GM23338 (cell line): Measurements from ENCODE around the gene PGF. TPM values are rescaled to one million over a fixed set of nuclear protein-coding genes. Genes with fewer than 3 reads are reported as not detected.

Experiments used
- ATAC-seq: fragments of 200-7000 bp; cut with Tn5 transposase; 3 replicates; pipeline ENCODE4 v1.9.1; 2020
- DNase-seq: peaks from one replicate; pipeline ENCODE4 v3.0.0-alpha.2; 2015; ENCODE audit warnings: low spot score
- H2AFZ ChIP-seq: fragments of 200-600 bp; sonication (generic); 2 replicates; pipeline ENCODE4 v1.8.0; 2016; ENCODE audit warnings: antibody characterized with exemption, mild to moderate bottlenecking, moderate library complexity
- H3F3A ChIP-seq: fragments of 200-600 bp; sonication (generic); replicated peaks from 2 replicates; pipeline ENCODE4 v1.8.0; 2017; ENCODE audit warnings: antibody characterized with exemption, mixed run types, low read depth
- H3K27ac ChIP-seq: fragments of 200-600 bp; sonication (generic); 2 replicates; pipeline ENCODE4 v1.6.1; 2016; ENCODE audit warnings: low read depth
- H3K27me3 ChIP-seq: fragments of 200-600 bp; sonication (generic); 2 replicates; pipeline ENCODE4 v1.8.0; 2016; ENCODE audit warnings: mild to moderate bottlenecking, mixed run types, moderate library complexity; ENCODE audit not compliant: insufficient read depth
- H3K36me3 ChIP-seq: fragments of 200-600 bp; sonication (generic); 2 replicates; pipeline ENCODE4 v1.8.0; 2016; ENCODE audit warnings: mild to moderate bottlenecking; ENCODE audit not compliant: insufficient read depth
- H3K4me1 ChIP-seq: fragments of 200-600 bp; sonication (generic); 2 replicates; pipeline ENCODE4 v1.8.0; 2016; ENCODE audit warnings: mild to moderate bottlenecking, moderate library complexity; ENCODE audit not compliant: insufficient read depth
- H3K4me2 ChIP-seq: fragments of 200-600 bp; sonication (generic); 2 replicates; pipeline ENCODE4 v1.7.1; 2017; ENCODE audit warnings: mixed run types
- H3K4me3 ChIP-seq: fragments of 200-600 bp; sonication (generic); 2 replicates; pipeline ENCODE4 v1.6.1; 2016; ENCODE audit warnings: mixed run types
- H3K79me2 ChIP-seq: fragments of 200-600 bp; sonication (generic); replicated peaks from 2 replicates; pipeline ENCODE4 v1.8.0; 2017; ENCODE audit warnings: mild to moderate bottlenecking; ENCODE audit not compliant: insufficient read depth
- H3K9me2 ChIP-seq: fragments of 200-600 bp; sonication (generic); 2 replicates; pipeline ENCODE4 v1.8.0; 2017; ENCODE audit not compliant: insufficient read depth
- H4K20me1 ChIP-seq: fragments of 200-600 bp; sonication (generic); replicated peaks from 2 replicates; pipeline ENCODE4 v1.8.0; 2017; ENCODE audit warnings: mild to moderate bottlenecking; ENCODE audit not compliant: insufficient read depth
- H3K27ac Mint-ChIP-seq: 2 replicates; pipeline ENCODE4 v1.8.0; 2020; ENCODE audit warnings: inconsistent platforms, mild to moderate bottlenecking, moderate library complexity, mixed read lengths
- H3K27me3 Mint-ChIP-seq: 3 replicates; pipeline ENCODE4 v1.8.0; 2022; ENCODE audit warnings: low read depth, mild to moderate bottlenecking, moderate library complexity, mixed read lengths, inconsistent platforms; ENCODE audit not compliant: insufficient read depth, poor library complexity
- H3K36me3 Mint-ChIP-seq: 3 replicates; pipeline ENCODE4 v1.8.0; 2021; ENCODE audit warnings: low read depth, mild to moderate bottlenecking, inconsistent platforms, moderate library complexity, mixed read lengths
- H3K4me1 Mint-ChIP-seq: 3 replicates; pipeline ENCODE4 v1.8.0; 2020; ENCODE audit warnings: mild to moderate bottlenecking, inconsistent platforms, mixed read lengths
- H3K4me3 Mint-ChIP-seq: 3 replicates; pipeline ENCODE4 v1.8.0; 2021; ENCODE audit warnings: moderate library complexity, mild to moderate bottlenecking, inconsistent platforms, mixed read lengths
- H3K9me3 Mint-ChIP-seq: 3 replicates; pipeline ENCODE4 v1.8.0; 2020; ENCODE audit warnings: moderate library complexity, mild to moderate bottlenecking, inconsistent platforms, mixed read lengths
- CREB1 ChIP-seq: fragments of 250-450 bp; sonication (Bioruptor Pico); IDR thresholded peaks from 2 replicates; pipeline ENCODE4 v1.5.0; 2020; ENCODE audit warnings: low read depth, mild to moderate bottlenecking, moderate library complexity
- ETS1 ChIP-seq: IDR thresholded peaks from 2 replicates; pipeline ENCODE4 v1.6.1; 2016; ENCODE audit warnings: antibody characterized with exemption
- EZH2 ChIP-seq: fragments of 200-600 bp; sonication (generic); IDR thresholded peaks from one replicate; pipeline ENCODE4 v1.8.0; 2017; ENCODE audit warnings: antibody characterized with exemption, mild to moderate bottlenecking, low read depth; ENCODE audit not compliant: unreplicated experiment
- EZH2phosphoT487 ChIP-seq: fragments of 200-600 bp; sonication (generic); IDR thresholded peaks from one replicate; pipeline ENCODE4 v1.8.1; 2018; ENCODE audit warnings: antibody characterized with exemption; ENCODE audit not compliant: unreplicated experiment
- JUNB ChIP-seq: IDR thresholded peaks from one replicate; pipeline ENCODE4 v1.6.1; 2016; ENCODE audit warnings: antibody characterized with exemption; ENCODE audit not compliant: unreplicated experiment
- NANOG ChIP-seq: IDR thresholded peaks from 2 replicates; pipeline ENCODE4 v1.6.1; 2016; ENCODE audit warnings: antibody characterized with exemption, borderline replicate concordance
- ZNF114 ChIP-seq: fragments of 250-450 bp; sonication (Bioruptor Pico); IDR thresholded peaks from 2 replicates; pipeline ENCODE4 v1.5.0; 2020; ENCODE audit warnings: mild to moderate bottlenecking, moderate library complexity
- ZNF331 ChIP-seq: fragments of 250-450 bp; sonication (Bioruptor Pico); IDR thresholded peaks from 2 replicates; pipeline ENCODE4 v1.5.0; 2020; ENCODE audit warnings: low read depth, mild to moderate bottlenecking, moderate library complexity
- polyA plus RNA-seq: library from polyadenylated mRNA; unstranded; fragments of >200 nt; fragmentation: Nextera tagmentation; extraction: Ambion mirVana; gene quantifications from 2 replicates; pipeline ENCODE4 v1.2.1, GENCODE V29; 2016
- total RNA-seq: library from RNA; depleted of rRNA; stranded (reverse); fragments of >200 nt; shearing (Covaris generic); gene quantifications from 2 replicates; pipeline ENCODE4 v1.2.3, GENCODE V29; 2014
- TF ChIP-seq, protein P1 (sequence below): fragments of 250-450 bp; sonication (Bioruptor Pico); IDR thresholded peaks from 2 replicates; pipeline ENCODE4 v1.5.0; 2020; ENCODE audit warnings: mild to moderate bottlenecking, moderate library complexity
- TF ChIP-seq, protein P2 (sequence below), 2 experiments: fragments of 200-600 bp in 1 of 2; sonication (generic) in 1 of 2; conservative IDR thresholded peaks; 2 replicates each; pipeline versions ENCODE4 v1.5.1 to v1.6.1; 2016 to 2017; ENCODE audit warnings: antibody characterized with exemption in 2 of 2, low read depth in 2 of 2, mild to moderate bottlenecking in 2 of 2, moderate library complexity in 1 of 2

The PGF gene
- total and polyA plus RNA-seq, 2 experiments from 2014 or later: 2.9 to 6.3 TPM

GRCh38 chr14:74953686-74954085 lies 1.7 kb downstream of the PGF start:
- DNase-seq (no peak), ATAC-seq (no peak)
- Histone ChIP-seq H3K27ac (no peak overlapping the region), H3K27me3 (peaks cover 12% of the 10 kb centered on the region; the same call in 1 of the 2 replicates), H3F3A (no peaks in the 10 kb centered on the region; the same call in 1 of the 2 replicates), H2AFZ (no peak overlapping the region), H3K4me2 (no peak overlapping the region), H3K36me3 (no peaks in the 10 kb centered on the region), H4K20me1 (no peaks in the 10 kb centered on the region), H3K9me2 (no peaks in the 10 kb centered on the region), H3K4me1 (peaks cover 8% of the 10 kb centered on the region), H3K4me3 (no peak overlapping the region), H3K79me2 (no peaks in the 10 kb centered on the region)
- Mint-ChIP-seq H3K4me3 (no peak overlapping the region), H3K36me3 (no peaks in the 10 kb centered on the region; the same call in 2 of the 3 replicates), H3K27me3 (peaks cover 10% of the 10 kb centered on the region), H3K9me3 (no peaks in the 10 kb centered on the region), H3K27ac (no peak overlapping the region), H3K4me1 (peaks cover 13% of the 10 kb centered on the region; the same call in 2 of the 3 replicates)
- no peak for TF ChIP-seq CREB1 (CRISPR knock-in tag)

DNA sequence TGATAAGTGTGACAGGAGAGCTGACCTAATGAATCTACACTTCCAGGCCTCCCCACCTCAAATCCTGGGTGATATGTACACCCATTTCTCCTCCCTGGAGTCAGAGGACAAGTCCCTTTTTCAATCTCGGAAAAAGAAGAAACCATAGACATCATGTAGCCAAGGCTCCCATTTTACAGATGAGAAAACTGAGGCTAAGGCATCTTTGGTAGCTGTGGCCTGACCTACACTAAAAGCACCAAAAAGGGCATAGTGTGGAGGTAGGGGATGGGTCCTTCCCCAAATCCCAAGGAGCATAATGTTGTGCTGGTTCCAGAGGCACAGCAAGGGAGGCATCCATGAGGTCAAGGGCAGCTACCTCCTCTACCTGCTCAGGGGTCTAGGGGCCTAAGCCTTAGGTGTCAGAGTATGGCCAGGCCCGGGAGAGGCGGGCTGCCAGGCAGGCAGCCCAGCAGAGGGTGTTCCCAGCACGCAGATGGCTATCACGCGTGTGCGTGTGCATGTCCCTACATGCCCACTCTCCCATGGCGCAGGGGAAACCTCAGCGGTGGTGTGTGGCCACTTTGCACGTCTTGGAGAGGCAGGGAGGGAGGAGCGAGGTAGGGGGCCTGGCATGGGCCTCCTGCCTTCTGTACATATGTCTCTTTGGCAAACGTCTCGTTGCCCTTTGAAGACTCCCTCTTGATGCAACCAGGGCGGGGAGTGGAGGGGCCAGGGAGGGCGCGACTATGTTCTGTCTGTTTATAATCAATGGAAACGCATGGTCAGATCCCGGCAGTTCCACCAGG lies 2.5 kb downstream of the PGF start:
- ATAC-seq (no peak), DNase-seq (no peak)
- peaks cover 8% of the 10 kb centered on the region for H3K4me1 ChIP-seq
- H3F3A ChIP-seq: no peaks in the 10 kb centered on the region; the same call in 1 of the 2 replicates
- Mint-ChIP-seq H3K36me3 (no peaks in the 10 kb centered on the region; the same call in 2 of the 3 replicates), H3K4me1 (peaks cover 13% of the 10 kb centered on the region; the same call in 2 of the 3 replicates), H3K9me3 (no peaks in the 10 kb centered on the region), H3K27me3 (peaks cover 13% of the 10 kb centered on the region), H3K4me3 (no peak overlapping the region), H3K27ac (no peak overlapping the region; the same call in 1 of the 2 replicates)
- H3K4me3 ChIP-seq: no peak overlapping the region
- no peaks in the 10 kb centered on the region for H3K9me2 ChIP-seq
- H4K20me1 ChIP-seq: no peaks in the 10 kb centered on the region
- H3K27me3 ChIP-seq: peaks cover 12% of the 10 kb centered on the region; the same call in 1 of the 2 replicates
- H3K36me3 ChIP-seq: no peaks in the 10 kb centered on the region
- H2AFZ ChIP-seq: no peak overlapping the region
- no peak overlapping the region for H3K4me2 ChIP-seq
- no peak overlapping the region for H3K27ac ChIP-seq
- no peaks in the 10 kb centered on the region for H3K79me2 ChIP-seq
- TF ChIP-seq CREB1 (CRISPR knock-in tag) (no peak), EZH2 (no peak), EZH2phosphoT487 (no peak), JUNB (no peak), ZNF114 (CRISPR knock-in tag) (no peak), NANOG (no peak), ETS1 (no peak), ZNF331 (CRISPR knock-in tag) (no peak)
- TF ChIP-seq, protein P1, sequence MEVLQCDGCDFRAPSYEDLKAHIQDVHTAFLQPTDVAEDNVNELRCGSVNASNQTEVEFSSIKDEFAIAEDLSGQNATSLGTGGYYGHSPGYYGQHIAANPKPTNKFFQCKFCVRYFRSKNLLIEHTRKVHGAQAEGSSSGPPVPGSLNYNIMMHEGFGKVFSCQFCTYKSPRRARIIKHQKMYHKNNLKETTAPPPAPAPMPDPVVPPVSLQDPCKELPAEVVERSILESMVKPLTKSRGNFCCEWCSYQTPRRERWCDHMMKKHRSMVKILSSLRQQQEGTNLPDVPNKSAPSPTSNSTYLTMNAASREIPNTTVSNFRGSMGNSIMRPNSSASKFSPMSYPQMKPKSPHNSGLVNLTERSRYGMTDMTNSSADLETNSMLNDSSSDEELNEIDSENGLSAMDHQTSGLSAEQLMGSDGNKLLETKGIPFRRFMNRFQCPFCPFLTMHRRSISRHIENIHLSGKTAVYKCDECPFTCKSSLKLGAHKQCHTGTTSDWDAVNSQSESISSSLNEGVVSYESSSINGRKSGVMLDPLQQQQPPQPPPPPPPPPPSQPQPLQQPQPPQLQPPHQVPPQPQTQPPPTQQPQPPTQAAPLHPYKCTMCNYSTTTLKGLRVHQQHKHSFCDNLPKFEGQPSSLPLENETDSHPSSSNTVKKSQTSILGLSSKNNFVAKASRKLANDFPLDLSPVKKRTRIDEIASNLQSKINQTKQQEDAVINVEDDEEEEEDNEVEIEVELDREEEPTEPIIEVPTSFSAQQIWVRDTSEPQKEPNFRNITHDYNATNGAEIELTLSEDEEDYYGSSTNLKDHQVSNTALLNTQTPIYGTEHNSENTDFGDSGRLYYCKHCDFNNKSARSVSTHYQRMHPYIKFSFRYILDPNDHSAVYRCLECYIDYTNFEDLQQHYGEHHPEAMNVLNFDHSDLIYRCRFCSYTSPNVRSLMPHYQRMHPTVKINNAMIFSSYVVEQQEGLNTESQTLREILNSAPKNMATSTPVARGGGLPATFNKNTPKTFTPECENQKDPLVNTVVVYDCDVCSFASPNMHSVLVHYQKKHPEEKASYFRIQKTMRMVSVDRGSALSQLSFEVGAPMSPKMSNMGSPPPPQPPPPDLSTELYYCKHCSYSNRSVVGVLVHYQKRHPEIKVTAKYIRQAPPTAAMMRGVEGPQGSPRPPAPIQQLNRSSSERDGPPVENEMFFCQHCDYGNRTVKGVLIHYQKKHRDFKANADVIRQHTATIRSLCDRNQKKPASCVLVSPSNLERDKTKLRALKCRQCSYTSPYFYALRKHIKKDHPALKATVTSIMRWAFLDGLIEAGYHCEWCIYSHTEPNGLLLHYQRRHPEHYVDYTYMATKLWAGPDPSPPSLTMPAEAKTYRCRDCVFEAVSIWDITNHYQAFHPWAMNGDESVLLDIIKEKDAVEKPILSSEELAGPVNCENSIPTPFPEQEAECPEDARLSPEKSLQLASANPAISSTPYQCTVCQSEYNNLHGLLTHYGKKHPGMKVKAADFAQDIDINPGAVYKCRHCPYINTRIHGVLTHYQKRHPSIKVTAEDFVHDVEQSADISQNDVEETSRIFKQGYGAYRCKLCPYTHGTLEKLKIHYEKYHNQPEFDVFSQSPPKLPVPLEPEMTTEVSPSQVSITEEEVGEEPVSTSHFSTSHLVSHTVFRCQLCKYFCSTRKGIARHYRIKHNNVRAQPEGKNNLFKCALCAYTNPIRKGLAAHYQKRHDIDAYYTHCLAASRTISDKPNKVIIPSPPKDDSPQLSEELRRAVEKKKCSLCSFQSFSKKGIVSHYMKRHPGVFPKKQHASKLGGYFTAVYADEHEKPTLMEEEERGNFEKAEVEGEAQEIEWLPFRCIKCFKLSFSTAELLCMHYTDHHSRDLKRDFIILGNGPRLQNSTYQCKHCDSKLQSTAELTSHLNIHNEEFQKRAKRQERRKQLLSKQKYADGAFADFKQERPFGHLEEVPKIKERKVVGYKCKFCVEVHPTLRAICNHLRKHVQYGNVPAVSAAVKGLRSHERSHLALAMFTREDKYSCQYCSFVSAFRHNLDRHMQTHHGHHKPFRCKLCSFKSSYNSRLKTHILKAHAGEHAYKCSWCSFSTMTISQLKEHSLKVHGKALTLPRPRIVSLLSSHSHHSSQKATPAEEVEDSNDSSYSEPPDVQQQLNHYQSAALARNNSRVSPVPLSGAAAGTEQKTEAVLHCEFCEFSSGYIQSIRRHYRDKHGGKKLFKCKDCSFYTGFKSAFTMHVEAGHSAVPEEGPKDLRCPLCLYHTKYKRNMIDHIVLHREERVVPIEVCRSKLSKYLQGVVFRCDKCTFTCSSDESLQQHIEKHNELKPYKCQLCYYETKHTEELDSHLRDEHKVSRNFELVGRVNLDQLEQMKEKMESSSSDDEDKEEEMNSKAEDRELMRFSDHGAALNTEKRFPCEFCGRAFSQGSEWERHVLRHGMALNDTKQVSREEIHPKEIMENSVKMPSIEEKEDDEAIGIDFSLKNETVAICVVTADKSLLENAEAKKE (CRISPR knock-in tag): no peak
- TF ChIP-seq, protein P2, sequence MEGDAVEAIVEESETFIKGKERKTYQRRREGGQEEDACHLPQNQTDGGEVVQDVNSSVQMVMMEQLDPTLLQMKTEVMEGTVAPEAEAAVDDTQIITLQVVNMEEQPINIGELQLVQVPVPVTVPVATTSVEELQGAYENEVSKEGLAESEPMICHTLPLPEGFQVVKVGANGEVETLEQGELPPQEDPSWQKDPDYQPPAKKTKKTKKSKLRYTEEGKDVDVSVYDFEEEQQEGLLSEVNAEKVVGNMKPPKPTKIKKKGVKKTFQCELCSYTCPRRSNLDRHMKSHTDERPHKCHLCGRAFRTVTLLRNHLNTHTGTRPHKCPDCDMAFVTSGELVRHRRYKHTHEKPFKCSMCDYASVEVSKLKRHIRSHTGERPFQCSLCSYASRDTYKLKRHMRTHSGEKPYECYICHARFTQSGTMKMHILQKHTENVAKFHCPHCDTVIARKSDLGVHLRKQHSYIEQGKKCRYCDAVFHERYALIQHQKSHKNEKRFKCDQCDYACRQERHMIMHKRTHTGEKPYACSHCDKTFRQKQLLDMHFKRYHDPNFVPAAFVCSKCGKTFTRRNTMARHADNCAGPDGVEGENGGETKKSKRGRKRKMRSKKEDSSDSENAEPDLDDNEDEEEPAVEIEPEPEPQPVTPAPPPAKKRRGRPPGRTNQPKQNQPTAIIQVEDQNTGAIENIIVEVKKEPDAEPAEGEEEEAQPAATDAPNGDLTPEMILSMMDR (conservative IDR thresholded peaks at IDR 0.05; ENCODE audit: low read depth in 2 of 2): no peak
